ENCODE results near the gene KDM4B. TPM values are rescaled to one million over a fixed set of nuclear protein-coding genes. Genes with fewer than 3 reads are reported as not detected.

The KDM4B gene
- total RNA-seq, 1 experiment from 2014 or later: 43.7 TPM

DNA sequence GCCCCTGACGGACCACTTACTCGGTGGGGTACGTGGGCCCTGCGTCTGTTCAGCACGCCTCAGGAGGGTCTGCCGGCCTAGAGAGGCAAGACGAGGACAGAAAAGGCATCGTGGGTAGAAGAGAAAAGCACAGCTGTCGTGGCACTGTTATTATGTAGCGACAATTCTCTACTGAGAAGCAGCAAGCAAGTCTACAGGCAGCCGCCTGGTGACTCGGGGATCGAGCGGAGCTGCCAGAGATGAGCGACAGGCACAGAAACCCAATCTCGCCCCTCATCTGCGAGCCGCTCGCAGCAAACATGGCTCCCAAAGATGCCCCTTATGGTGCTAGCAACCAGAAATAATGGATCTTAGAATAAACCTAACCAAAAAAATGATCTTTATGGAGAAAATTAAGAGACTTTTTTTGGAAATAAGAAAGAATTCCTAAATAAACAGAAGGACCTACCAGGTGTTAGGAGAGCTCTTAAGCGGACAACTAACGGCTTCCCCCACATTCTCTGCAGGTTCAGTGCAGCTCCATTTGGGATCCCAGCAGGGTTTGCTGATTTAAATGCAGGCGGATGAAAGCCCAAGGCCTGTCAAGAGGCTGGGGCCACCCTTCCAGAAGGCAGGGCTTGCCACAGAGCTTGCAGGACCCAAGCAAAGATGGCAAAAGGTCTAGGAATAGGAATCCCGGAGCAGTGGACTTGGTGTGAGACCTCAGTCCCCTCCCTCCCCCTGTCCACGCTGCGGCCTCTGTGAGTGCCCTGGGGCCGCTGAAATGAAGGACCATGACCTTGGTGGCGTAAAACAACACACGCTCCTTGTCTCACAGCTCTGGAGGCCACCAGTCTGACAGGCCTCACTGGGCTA, 152.6 kb downstream of the KDM4B start:
- no peaks in the 10 kb centered on the region for H4K20me1 ChIP-seq (ENCODE audit: control insufficient read depth, insufficient read depth, insufficient read length)
- H3K23ac ChIP-seq (ENCODE audit: insufficient read length, low read depth, low read length): no peak overlapping the region
- no peaks in the 10 kb centered on the region; the same call in 1 of the 2 replicates for H3K4me1 ChIP-seq (ENCODE audit: insufficient read depth, low read length)
- no peak overlapping the region for H2BK15ac ChIP-seq (ENCODE audit: low read depth, low read length)
- Mint-ChIP-seq H3K36me3 (ENCODE audit: insufficient read depth in 1 of 3, low read depth in 3 of 3) (peaks cover 10 to 29% (median 27%) of the 10 kb centered on the region in 3 experiments), H3K9me3 (peaks cover 2 to 3% of the 10 kb centered on the region in 2 experiments; a peak in 4 of 5 replicates), H3K27me3 (ENCODE audit: low read depth) (no peaks in the 10 kb centered on the region), H3K4me3 (no peak overlapping the region), H3K4me1 (peaks cover 34 to 58% of the 10 kb centered on the region in 2 experiments), H3K27ac (peak overlapping the region; percentile 5 to 82 (median 75); a peak in 5 of 7 replicates)
- H3K79me1 ChIP-seq (ENCODE audit: insufficient read depth, low read depth, low read length, poor library complexity, severe bottlenecking): no peaks in the 10 kb centered on the region
- TF ChIP-seq, protein P1, sequence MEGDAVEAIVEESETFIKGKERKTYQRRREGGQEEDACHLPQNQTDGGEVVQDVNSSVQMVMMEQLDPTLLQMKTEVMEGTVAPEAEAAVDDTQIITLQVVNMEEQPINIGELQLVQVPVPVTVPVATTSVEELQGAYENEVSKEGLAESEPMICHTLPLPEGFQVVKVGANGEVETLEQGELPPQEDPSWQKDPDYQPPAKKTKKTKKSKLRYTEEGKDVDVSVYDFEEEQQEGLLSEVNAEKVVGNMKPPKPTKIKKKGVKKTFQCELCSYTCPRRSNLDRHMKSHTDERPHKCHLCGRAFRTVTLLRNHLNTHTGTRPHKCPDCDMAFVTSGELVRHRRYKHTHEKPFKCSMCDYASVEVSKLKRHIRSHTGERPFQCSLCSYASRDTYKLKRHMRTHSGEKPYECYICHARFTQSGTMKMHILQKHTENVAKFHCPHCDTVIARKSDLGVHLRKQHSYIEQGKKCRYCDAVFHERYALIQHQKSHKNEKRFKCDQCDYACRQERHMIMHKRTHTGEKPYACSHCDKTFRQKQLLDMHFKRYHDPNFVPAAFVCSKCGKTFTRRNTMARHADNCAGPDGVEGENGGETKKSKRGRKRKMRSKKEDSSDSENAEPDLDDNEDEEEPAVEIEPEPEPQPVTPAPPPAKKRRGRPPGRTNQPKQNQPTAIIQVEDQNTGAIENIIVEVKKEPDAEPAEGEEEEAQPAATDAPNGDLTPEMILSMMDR (conservative IDR thresholded peaks at IDR 0.05): no peak
- H3T11ph ChIP-seq (ENCODE audit: low read length): no peak overlapping the region
- no peak overlapping the region for H3K4me2 ChIP-seq (ENCODE audit: insufficient read depth, insufficient read length, low read length)
- H2BK5ac ChIP-seq (ENCODE audit: insufficient read length, low read length): no peak overlapping the region
- H3K79me2 ChIP-seq (ENCODE audit: insufficient read depth, low read length): no peaks in the 10 kb centered on the region
- H4K8ac ChIP-seq (replicated peaks; ENCODE audit: insufficient read length, low read depth, low read length): no peak overlapping the region
- no peak for DNase-seq
- H2BK20ac ChIP-seq (ENCODE audit: low read depth, low read length, poor library complexity, severe bottlenecking): no peak overlapping the region
- H3K4ac ChIP-seq (ENCODE audit: low read depth, low read length): no peak overlapping the region
- H2BK120ac ChIP-seq (ENCODE audit: low read depth, low read length, poor library complexity, severe bottlenecking): no peak overlapping the region
- H3K9ac ChIP-seq (ENCODE audit: extremely low read depth, insufficient read length, low read length): no peak overlapping the region
- H4K91ac ChIP-seq (ENCODE audit: insufficient read length, low read depth, low read length): no peak overlapping the region
- H3K27ac ChIP-seq (ENCODE audit: insufficient read length, low read depth, low read length): no peak overlapping the region
- H3K23me2 ChIP-seq (ENCODE audit: insufficient read length, low read depth, low read length, poor library complexity, severe bottlenecking): no peaks in the 10 kb centered on the region
- no peak overlapping the region for H3K56ac ChIP-seq (ENCODE audit: insufficient read length, low read depth, low read length)
- H2AK5ac ChIP-seq (ENCODE audit: insufficient read length, low read length): no peak overlapping the region
- H2AFZ ChIP-seq (ENCODE audit: low read length): no peak overlapping the region
- no peak overlapping the region for H4K5ac ChIP-seq (ENCODE audit: insufficient read length, low read depth, low read length)
- H3K9me3 ChIP-seq (ENCODE audit: control insufficient read depth, low read depth, low read length): no peaks in the 10 kb centered on the region
- H3K18ac ChIP-seq (ENCODE audit: insufficient read length, low read depth, low read length): no peak overlapping the region
- H2BK12ac ChIP-seq (ENCODE audit: insufficient read length, low read depth, low read length): no peak overlapping the region
- no peak overlapping the region; the same call in 1 of the 2 replicates for H3K14ac ChIP-seq (ENCODE audit: insufficient read depth, low read length)
- no CpG with 5 or more reads among the region's 28 CpGs for WGBS (ENCODE audit: extremely low coverage, insufficient read length, low lambda C conversion rate)
- H3K27me3 ChIP-seq (ENCODE audit: insufficient read depth, low read length): no peaks in the 10 kb centered on the region
